Measurements from ENCODE around the gene SPSB2.
"Not testable (repeated sequence)": the region's sequence is repeated elsewhere in the genome, so short reads cannot be mapped to it uniquely, and the experiment has no call there.

Gene SPSB2

GRCh38 chr12:6890789-6891645 lies 17.9 kb upstream of the SPSB2 start:
- peak overlapping the region; percentile 81 to 93 for H3K27ac ChIP-seq (ENCODE audit: insufficient read depth in 1 of 2, low read depth in 1 of 2, low read length in 2 of 2, poor library complexity in 1 of 2, severe bottlenecking in 2 of 2)
- POLR2A ChIA-PET: interaction anchor here (0.8 to 1.7 kb wide), 6 partner anchors 9 to 119 kb away, joined by 3 to 21 read pairs (median 4); partner anchors contain the start of genes ENO2 and SPSB2
- 4% methylated on average over 57 of the region's 68 CpGs for WGBS (ENCODE audit: insufficient coverage)
- CTCF ChIA-PET: interaction anchor here (0.7 to 5.2 kb wide), 15 partner anchors 8 to 74 kb away, joined by 3 to 91 read pairs (median 4); partner anchors contain the start of genes C12orf57, LRRC23, RNU7-1 and SPSB2
- H3K4me3 ChIP-seq (ENCODE audit: control insufficient read depth in 1 of 7, extremely low read depth in 1 of 7, insufficient read depth in 4 of 7, low read depth in 2 of 7, low read length in 6 of 7): peak overlapping the region; percentile 50 to 87 (median 73)
- peaks cover 6 to 18% (median 15%) of the 10 kb centered on the region in 4 experiments for H3K4me1 ChIP-seq (ENCODE audit: control extremely low read depth in 1 of 4, control insufficient read depth in 4 of 4, insufficient read depth in 4 of 4, low read length in 3 of 4)
- DNase-seq: peak; percentile 96 to 99 (median 98)
- H3K27me3 ChIP-seq (replicated peaks in 2 of 5; ENCODE audit: control insufficient read depth in 4 of 5, insufficient read depth in 5 of 5, low read length in 4 of 5): no peaks in the 10 kb centered on the region
- H3K36me3 ChIP-seq (ENCODE audit: control insufficient read depth in 4 of 4, insufficient read depth in 4 of 4, low read length in 3 of 4): peaks cover 0 to 4% (median 0%) of the 10 kb centered on the region in 4 experiments
- H3K9me3 ChIP-seq (ENCODE audit: control extremely low read depth in 1 of 5, control insufficient read depth in 4 of 5, insufficient read depth in 2 of 5, low read depth in 1 of 5, low read length in 4 of 5): no peaks in the 10 kb centered on the region

GRCh38 chr12:6889775-6890573 lies 16.9 kb upstream of the SPSB2 start:
- not testable (repeated sequence) for H3K36me3 ChIP-seq (ENCODE audit: control insufficient read depth in 4 of 4, insufficient read depth in 4 of 4, low read length in 3 of 4); DNase-seq; H3K27me3 ChIP-seq (replicated peaks in 2 of 5; ENCODE audit: control insufficient read depth in 4 of 5, insufficient read depth in 5 of 5, low read length in 4 of 5); H3K9me3 ChIP-seq (ENCODE audit: control extremely low read depth in 1 of 5, control insufficient read depth in 4 of 5, insufficient read depth in 2 of 5, low read depth in 1 of 5, low read length in 4 of 5)
- Histone ChIP-seq H3K4me3 (ENCODE audit: control insufficient read depth in 1 of 7, extremely low read depth in 1 of 7, insufficient read depth in 4 of 7, low read depth in 2 of 7, low read length in 6 of 7) (peak overlapping the region in 3 of 7 experiments; percentile 53 to 72 (median 57)), H3K27ac (ENCODE audit: insufficient read depth in 1 of 2, low read depth in 1 of 2, low read length in 2 of 2, poor library complexity in 1 of 2, severe bottlenecking in 2 of 2) (peak overlapping the region in 1 of 2 experiments; percentile 85), H3K4me1 (ENCODE audit: control extremely low read depth in 1 of 4, control insufficient read depth in 4 of 4, insufficient read depth in 4 of 4, low read length in 3 of 4) (peaks cover 6 to 22% (median 19%) of the 10 kb centered on the region in 4 experiments)
- ChIA-PET POLR2A (interaction anchor here (1.2 kb wide), 1 partner anchor 17 kb away, joined by 6 read pairs; the partner anchor contains the start of gene SPSB2), CTCF (interaction anchor here (0.8 to 1.1 kb wide), 2 partner anchors 10 to 15 kb away, joined by 3 to 4 read pairs; no protein-coding TSS in a partner anchor)
- 97% methylated on average over 14 of the region's 21 CpGs for WGBS (ENCODE audit: insufficient coverage)

DNA sequence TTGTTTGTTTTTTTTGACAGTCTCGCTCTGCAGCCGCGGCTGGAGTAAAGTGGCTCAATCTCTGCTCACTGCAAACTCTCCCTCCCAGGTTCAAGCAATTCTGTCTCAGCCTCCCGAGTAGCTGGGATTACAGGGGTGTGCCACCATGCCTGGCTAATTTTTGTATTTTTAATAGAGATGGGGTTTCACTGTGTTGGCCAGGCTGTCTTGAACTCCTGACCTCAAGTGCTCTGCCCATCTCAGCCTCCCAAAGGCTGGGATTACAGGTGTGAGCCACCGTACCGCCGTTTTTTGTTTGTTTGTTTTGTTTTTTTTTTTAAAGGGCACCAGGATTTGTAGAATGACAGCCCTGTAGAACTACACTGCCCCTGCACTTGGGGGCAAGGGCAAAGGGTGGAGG lies 15.7 kb upstream of the SPSB2 start:
- DNase-seq; H3K9me3 ChIP-seq (ENCODE audit: control extremely low read depth in 1 of 5, control insufficient read depth in 4 of 5, insufficient read depth in 2 of 5, low read depth in 1 of 5, low read length in 4 of 5); H3K27me3 ChIP-seq (replicated peaks in 2 of 5; ENCODE audit: control insufficient read depth in 4 of 5, insufficient read depth in 5 of 5, low read length in 4 of 5); POLR2A ChIA-PET; H3K4me3 ChIP-seq (ENCODE audit: control insufficient read depth in 1 of 7, extremely low read depth in 1 of 7, insufficient read depth in 4 of 7, low read depth in 2 of 7, low read length in 6 of 7); CTCF ChIA-PET; H3K27ac ChIP-seq (ENCODE audit: insufficient read depth in 1 of 2, low read depth in 1 of 2, low read length in 2 of 2, poor library complexity in 1 of 2, severe bottlenecking in 2 of 2): not testable (repeated sequence)
- no CpG with 5 or more reads among the region's 7 CpGs for WGBS (ENCODE audit: insufficient coverage)
- H3K4me1 ChIP-seq (ENCODE audit: control extremely low read depth in 1 of 4, control insufficient read depth in 4 of 4, insufficient read depth in 4 of 4, low read length in 3 of 4): peaks cover 6 to 21% (median 17%) of the 10 kb centered on the region in 4 experiments
- H3K36me3 ChIP-seq (ENCODE audit: control insufficient read depth in 4 of 4, insufficient read depth in 4 of 4, low read length in 3 of 4): peaks cover 2 to 13% (median 10%) of the 10 kb centered on the region in 4 experiments

DNA sequence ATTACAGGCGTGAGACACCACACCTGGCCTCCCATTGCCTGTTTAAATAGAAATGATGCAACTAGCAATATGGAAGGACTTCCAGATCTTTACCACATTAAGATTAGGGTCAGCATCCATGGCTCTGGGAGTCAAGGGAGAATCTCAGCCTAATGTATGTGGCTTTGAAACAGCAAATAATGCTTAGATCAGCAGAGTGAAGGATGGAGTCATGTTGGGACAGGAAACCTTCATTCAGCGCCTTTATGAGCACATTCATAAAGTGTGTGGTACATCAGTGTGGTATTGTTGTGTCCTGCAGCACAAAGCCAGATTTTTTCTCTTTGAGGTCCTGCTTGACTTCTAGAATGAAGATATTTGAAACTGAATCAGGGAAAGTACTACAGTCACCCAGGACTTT lies 15.3 kb upstream of the SPSB2 start:
- DNase-seq: no peak
- no peak overlapping the region for H3K27ac ChIP-seq (ENCODE audit: insufficient read depth in 1 of 2, low read depth in 1 of 2, low read length in 2 of 2, poor library complexity in 1 of 2, severe bottlenecking in 2 of 2)
- H3K4me1 ChIP-seq (ENCODE audit: control extremely low read depth in 1 of 4, control insufficient read depth in 4 of 4, insufficient read depth in 4 of 4, low read length in 3 of 4): peaks cover 6 to 21% (median 17%) of the 10 kb centered on the region in 4 experiments
- no peaks in the 10 kb centered on the region for H3K9me3 ChIP-seq (ENCODE audit: control extremely low read depth in 1 of 5, control insufficient read depth in 4 of 5, insufficient read depth in 2 of 5, low read depth in 1 of 5, low read length in 4 of 5)
- H3K36me3 ChIP-seq (ENCODE audit: control insufficient read depth in 4 of 4, insufficient read depth in 4 of 4, low read length in 3 of 4): peaks cover 2 to 17% (median 12%) of the 10 kb centered on the region in 4 experiments
- WGBS (ENCODE audit: insufficient coverage): 100% methylated on average over 2 of the region's 2 CpGs
- H3K4me3 ChIP-seq (ENCODE audit: control insufficient read depth in 1 of 7, extremely low read depth in 1 of 7, insufficient read depth in 4 of 7, low read depth in 2 of 7, low read length in 6 of 7): no peak overlapping the region
- no peaks in the 10 kb centered on the region for H3K27me3 ChIP-seq (replicated peaks in 2 of 5; ENCODE audit: control insufficient read depth in 4 of 5, insufficient read depth in 5 of 5, low read length in 4 of 5)
- ChIA-PET POLR2A (no interaction called here), CTCF (interaction anchor here (1.6 kb wide), 1 partner anchor 14 kb away, joined by 5 read pairs; no protein-coding TSS in a partner anchor)

DNA sequence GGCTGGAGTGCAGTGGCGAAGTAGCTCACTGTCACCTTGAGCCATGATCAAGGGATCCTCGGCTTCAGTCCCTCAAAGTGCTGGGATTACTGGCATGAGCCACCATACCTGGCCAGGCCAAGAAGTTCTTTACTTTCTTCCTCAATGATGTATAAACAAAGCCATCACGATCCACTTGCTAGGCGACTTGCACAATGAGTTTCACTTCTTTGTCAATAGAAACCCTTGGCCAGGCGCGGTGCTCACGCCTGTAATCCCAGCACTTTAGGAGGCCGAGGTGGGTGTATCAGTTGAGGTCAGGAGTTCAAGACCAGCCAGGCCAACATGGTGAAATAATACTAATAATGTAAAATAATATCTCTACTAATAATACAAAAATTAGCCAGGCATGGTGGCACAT lies 14.4 kb upstream of the SPSB2 start:
- Histone ChIP-seq H3K9me3 (ENCODE audit: control extremely low read depth in 1 of 5, control insufficient read depth in 4 of 5, insufficient read depth in 2 of 5, low read depth in 1 of 5, low read length in 4 of 5) (no peaks in the 10 kb centered on the region), H3K36me3 (ENCODE audit: control insufficient read depth in 4 of 4, insufficient read depth in 4 of 4, low read length in 3 of 4) (peaks cover 2 to 19% (median 12%) of the 10 kb centered on the region in 4 experiments), H3K27me3 (replicated peaks in 2 of 5; ENCODE audit: control insufficient read depth in 4 of 5, insufficient read depth in 5 of 5, low read length in 4 of 5) (no peaks in the 10 kb centered on the region), H3K4me3 (ENCODE audit: control insufficient read depth in 1 of 7, extremely low read depth in 1 of 7, insufficient read depth in 4 of 7, low read depth in 2 of 7, low read length in 6 of 7) (no peak overlapping the region), H3K4me1 (ENCODE audit: control extremely low read depth in 1 of 4, control insufficient read depth in 4 of 4, insufficient read depth in 4 of 4, low read length in 3 of 4) (peaks cover 6 to 21% (median 17%) of the 10 kb centered on the region in 4 experiments), H3K27ac (ENCODE audit: insufficient read depth in 1 of 2, low read depth in 1 of 2, low read length in 2 of 2, poor library complexity in 1 of 2, severe bottlenecking in 2 of 2) (no peak overlapping the region)
- no peak for DNase-seq
- ChIA-PET CTCF (interaction anchor here (0.7 to 1.6 kb wide), 2 partner anchors 13 to 16 kb away, joined by 4 to 5 read pairs; no protein-coding TSS in a partner anchor), POLR2A (no interaction called here)
- 100% methylated on average over 3 of the region's 8 CpGs for WGBS (ENCODE audit: insufficient coverage)

DNA sequence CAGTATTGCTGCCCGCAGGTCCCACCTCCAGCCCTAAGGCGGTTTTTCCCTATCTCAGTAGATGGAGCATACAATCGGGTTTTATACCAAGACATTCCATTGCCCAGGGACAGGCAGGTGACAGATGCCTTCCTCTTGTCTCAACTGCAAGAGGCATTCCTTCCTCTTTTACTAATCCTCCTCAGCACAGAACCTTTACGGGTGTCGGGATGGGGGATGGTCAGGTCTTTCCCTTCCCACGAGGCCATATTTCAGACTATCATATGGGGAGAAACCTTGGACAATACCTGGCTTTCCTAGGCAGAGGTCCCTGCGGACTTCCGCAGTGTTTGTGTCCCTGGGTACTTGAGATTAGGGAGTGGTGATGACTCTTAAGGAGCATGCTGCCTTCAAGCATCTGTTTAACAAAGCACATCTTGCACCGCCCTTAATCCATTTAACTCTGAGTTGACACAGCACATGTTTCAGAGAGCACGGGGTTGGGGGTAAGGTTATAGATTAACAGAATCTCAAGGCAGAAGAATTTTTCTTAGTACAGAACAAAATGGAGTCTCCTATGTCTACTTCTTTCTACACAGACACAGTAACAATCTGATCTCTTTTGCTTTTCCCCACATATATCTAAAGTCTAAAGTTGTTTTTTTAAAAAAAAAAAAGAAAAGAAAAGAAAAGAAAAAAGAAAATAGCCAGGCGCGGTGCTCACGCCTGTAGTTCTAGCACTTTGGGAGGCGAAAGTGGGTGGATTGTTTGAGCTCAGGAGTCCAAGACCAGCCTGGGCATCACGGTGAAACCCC lies 13.3 kb upstream of the SPSB2 start:
- H3K27me3 ChIP-seq (replicated peaks in 2 of 5; ENCODE audit: control insufficient read depth in 4 of 5, insufficient read depth in 5 of 5, low read length in 4 of 5); DNase-seq; H3K27ac ChIP-seq (ENCODE audit: insufficient read depth in 1 of 2, low read depth in 1 of 2, low read length in 2 of 2, poor library complexity in 1 of 2, severe bottlenecking in 2 of 2); H3K9me3 ChIP-seq (ENCODE audit: control extremely low read depth in 1 of 5, control insufficient read depth in 4 of 5, insufficient read depth in 2 of 5, low read depth in 1 of 5, low read length in 4 of 5); POLR2A ChIA-PET; H3K4me3 ChIP-seq (ENCODE audit: control insufficient read depth in 1 of 7, extremely low read depth in 1 of 7, insufficient read depth in 4 of 7, low read depth in 2 of 7, low read length in 6 of 7): not testable (repeated sequence)
- Histone ChIP-seq H3K36me3 (ENCODE audit: control insufficient read depth in 4 of 4, insufficient read depth in 4 of 4, low read length in 3 of 4) (peaks cover 2 to 19% (median 12%) of the 10 kb centered on the region in 4 experiments), H3K4me1 (ENCODE audit: control extremely low read depth in 1 of 4, control insufficient read depth in 4 of 4, insufficient read depth in 4 of 4, low read length in 3 of 4) (peaks cover 6 to 15% (median 13%) of the 10 kb centered on the region in 4 experiments)
- 32% methylated on average over 6 of the region's 15 CpGs for WGBS (ENCODE audit: insufficient coverage)
- CTCF ChIA-PET: interaction anchor here (0.6 to 1.6 kb wide), 4 partner anchors 11 to 39 kb away, joined by 3 to 5 read pairs (median 4); no protein-coding TSS in a partner anchor

Measured in common myeloid progenitor, CD34-positive (primary cell).